CD4-positive, alpha-beta T cell (primary cell): ENCODE data around the gene NR2F1. TPM values are rescaled to one million over a fixed set of nuclear protein-coding genes. Genes with fewer than 3 reads are reported as not detected.

Experiments used
- ATAC-seq: fragments of 200-7000 bp; cut with Tn5 transposase; one replicate; pipeline ENCODE4 v1.10.0; 2022; ENCODE audit warnings: mild to moderate bottlenecking; ENCODE audit not compliant: poor library complexity
- CTCF ChIA-PET: fragments of 350-600 bp; sonication (Branson Sonifier 250); formaldehyde crosslinking; loops from one replicate; lab custom pipeline; 2021; ENCODE audit warnings: antibody characterized with exemption, inconsistent platforms; lab: Charles Lee
- POLR2A ChIA-PET: fragments of 350-600 bp; sonication (Branson Sonifier 250); formaldehyde crosslinking; loops from one replicate; lab custom pipeline; 2021; ENCODE audit warnings: antibody characterized with exemption, inconsistent platforms; lab: Charles Lee
- DNase-seq, 14 experiments: peaks; one replicate each; pipeline ENCODE4 v3.0.0-alpha.2; 2013 to 2020; ENCODE audit warnings: mixed read lengths in 2 of 14
- H3K27ac ChIP-seq, 2 donors: one replicate each; pipeline versions ENCODE4 v1.5.1 to v1.7.0; 2013; ENCODE audit warnings: low read length in 2 of 2, low read depth in 1 of 2, mild to moderate bottlenecking in 1 of 2
- H3K27me3 ChIP-seq, 2 experiments: 1 replicate in 1 of 2; 2 replicates in 1 of 2; pipeline versions ENCODE4 v1.6.1 to v1.7.0; 2013; ENCODE audit warnings: low read length in 2 of 2, control low read depth in 1 of 2, mild to moderate bottlenecking in 1 of 2, moderate library complexity in 1 of 2; ENCODE audit not compliant: insufficient read depth in 2 of 2, control insufficient read depth in 1 of 2
- H3K36me3 ChIP-seq: one replicate; pipeline ENCODE4 v1.6.1; 2013; ENCODE audit warnings: low read length, control low read depth; ENCODE audit not compliant: insufficient read depth
- H3K4me1 ChIP-seq: one replicate; pipeline ENCODE4 v1.6.1; 2013; ENCODE audit warnings: low read length, control low read depth; ENCODE audit not compliant: insufficient read depth
- H3K4me3 ChIP-seq: one replicate; pipeline ENCODE4 v1.5.1; 2013; ENCODE audit warnings: mild to moderate bottlenecking, low read length, moderate library complexity
- H3K9me3 ChIP-seq, 2 experiments: 1 replicate in 1 of 2; 2 replicates in 1 of 2; pipeline versions ENCODE4 v1.6.1 to v1.7.0; 2013; ENCODE audit warnings: low read length in 2 of 2, mild to moderate bottlenecking in 2 of 2, control low read depth in 1 of 2, moderate library complexity in 1 of 2; ENCODE audit not compliant: control insufficient read depth in 1 of 2, insufficient read depth in 1 of 2
- H3K27ac Mint-ChIP-seq: one replicate; pipeline ENCODE4 v1.8.0; 2020; ENCODE audit warnings: mixed read lengths
- H3K27me3 Mint-ChIP-seq: one replicate; pipeline ENCODE4 v1.8.0; 2021; ENCODE audit warnings: mixed read lengths
- H3K36me3 Mint-ChIP-seq: one replicate; pipeline ENCODE4 v1.8.0; 2021; ENCODE audit warnings: low read depth, mixed read lengths
- H3K4me1 Mint-ChIP-seq: one replicate; pipeline ENCODE4 v1.8.0; 2021; ENCODE audit warnings: low read depth, mixed read lengths
- H3K4me3 Mint-ChIP-seq: one replicate; pipeline ENCODE4 v1.8.0; 2020; ENCODE audit warnings: mild to moderate bottlenecking, mixed read lengths
- H3K9me3 Mint-ChIP-seq: one replicate; pipeline ENCODE4 v1.8.0; 2020; ENCODE audit warnings: mixed read lengths
- intact Hi-C, 2 experiments: fragments of 100-400 bp; cut with DNase I in 1 of 2; cut with micrococcal nuclease in 1 of 2; formaldehyde crosslinking; loops; one replicate each; pipeline versions ENCODE4 v1.15.1 to v1.9.0; 2023 to 2025; cut with DNase I, micrococcal nuclease
- total RNA-seq, 174 experiments: library from RNA in 2 of 174; stranded (reverse) in 2 of 174; gene quantifications; one replicate each; pipeline ENCODE4 v1.2.3 and lab custom pipeline; 2021 to 2026
- TF ChIP-seq, protein P1 (sequence below): fragments of 200-600 bp; IDR thresholded peaks from one replicate; pipeline ENCODE4 v1.8.0; 2022; ENCODE audit warnings: antibody characterized with exemption, mild to moderate bottlenecking

Gene NR2F1
- total RNA-seq, 2 experiments from 2014 or later, result not detected

DNA sequence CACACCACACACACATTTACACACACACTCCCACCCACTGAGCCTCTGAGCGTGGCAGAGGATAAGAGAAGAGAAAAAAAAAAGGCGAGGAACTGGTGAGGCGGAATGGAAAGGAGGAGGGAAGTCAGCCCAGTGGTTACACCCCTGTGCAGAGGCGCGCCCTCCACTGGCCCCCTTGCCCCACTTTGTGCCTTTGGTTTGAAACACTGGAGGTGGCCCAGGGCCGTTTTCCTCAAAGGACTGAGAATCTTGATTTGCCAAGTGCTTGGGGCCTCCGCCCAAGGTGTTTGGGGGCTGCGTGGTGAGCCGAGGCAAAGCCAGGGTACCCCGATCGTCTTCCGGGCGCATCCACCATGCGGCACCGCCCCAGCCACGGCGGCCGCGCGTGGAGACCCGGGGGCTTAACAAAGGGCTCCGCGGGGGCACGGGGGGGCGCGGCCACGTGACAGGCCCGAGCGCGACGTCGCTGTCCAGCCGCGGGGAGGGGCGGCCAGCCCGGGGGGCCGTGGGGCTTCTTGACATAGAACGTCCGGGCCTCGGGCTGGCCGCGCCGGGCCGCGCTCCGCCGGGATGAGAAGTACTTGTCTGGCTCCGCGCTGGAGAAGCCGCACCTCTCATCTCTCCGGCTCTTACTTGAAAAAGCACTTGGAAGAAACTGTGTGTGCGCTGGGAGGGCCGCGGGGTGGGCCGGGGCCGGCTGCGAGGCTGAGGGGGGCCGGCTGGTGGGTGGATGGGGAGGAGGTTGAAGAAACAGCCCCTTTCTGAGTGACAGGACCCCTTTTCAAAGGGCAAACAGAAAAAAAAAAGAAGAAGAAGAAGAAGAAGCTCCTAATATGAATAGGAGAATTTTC is 21.0 kb downstream of the NR2F1 start:
- no peak overlapping the region for H3K4me3 Mint-ChIP-seq
- no peaks in the 10 kb centered on the region for H3K9me3 Mint-ChIP-seq
- H3K27ac Mint-ChIP-seq, result no peak overlapping the region
- ChIA-PET CTCF (no interaction called here), POLR2A (no interaction called here)
- peaks cover 17% of the 10 kb centered on the region for H3K4me1 Mint-ChIP-seq
- peaks cover 18% of the 10 kb centered on the region for H3K4me1 ChIP-seq
- H3K27me3 ChIP-seq, result peaks cover 77 to 100% of the 10 kb centered on the region in 2 experiments
- peaks cover 47% of the 10 kb centered on the region for H3K27me3 Mint-ChIP-seq
- H3K9me3 ChIP-seq, result peaks cover 6 to 18% of the 10 kb centered on the region in 2 experiments
- H3K4me3 ChIP-seq, result no peak overlapping the region
- H3K36me3 Mint-ChIP-seq, result no peaks in the 10 kb centered on the region
- H3K27ac ChIP-seq, result no peak overlapping the region
- ATAC-seq, result no peak
- DNase-seq, result no peak
- intact Hi-C loops, result no loop called here
- TF ChIP-seq, protein P1, sequence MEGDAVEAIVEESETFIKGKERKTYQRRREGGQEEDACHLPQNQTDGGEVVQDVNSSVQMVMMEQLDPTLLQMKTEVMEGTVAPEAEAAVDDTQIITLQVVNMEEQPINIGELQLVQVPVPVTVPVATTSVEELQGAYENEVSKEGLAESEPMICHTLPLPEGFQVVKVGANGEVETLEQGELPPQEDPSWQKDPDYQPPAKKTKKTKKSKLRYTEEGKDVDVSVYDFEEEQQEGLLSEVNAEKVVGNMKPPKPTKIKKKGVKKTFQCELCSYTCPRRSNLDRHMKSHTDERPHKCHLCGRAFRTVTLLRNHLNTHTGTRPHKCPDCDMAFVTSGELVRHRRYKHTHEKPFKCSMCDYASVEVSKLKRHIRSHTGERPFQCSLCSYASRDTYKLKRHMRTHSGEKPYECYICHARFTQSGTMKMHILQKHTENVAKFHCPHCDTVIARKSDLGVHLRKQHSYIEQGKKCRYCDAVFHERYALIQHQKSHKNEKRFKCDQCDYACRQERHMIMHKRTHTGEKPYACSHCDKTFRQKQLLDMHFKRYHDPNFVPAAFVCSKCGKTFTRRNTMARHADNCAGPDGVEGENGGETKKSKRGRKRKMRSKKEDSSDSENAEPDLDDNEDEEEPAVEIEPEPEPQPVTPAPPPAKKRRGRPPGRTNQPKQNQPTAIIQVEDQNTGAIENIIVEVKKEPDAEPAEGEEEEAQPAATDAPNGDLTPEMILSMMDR, result no peak
- no peaks in the 10 kb centered on the region for H3K36me3 ChIP-seq

DNA sequence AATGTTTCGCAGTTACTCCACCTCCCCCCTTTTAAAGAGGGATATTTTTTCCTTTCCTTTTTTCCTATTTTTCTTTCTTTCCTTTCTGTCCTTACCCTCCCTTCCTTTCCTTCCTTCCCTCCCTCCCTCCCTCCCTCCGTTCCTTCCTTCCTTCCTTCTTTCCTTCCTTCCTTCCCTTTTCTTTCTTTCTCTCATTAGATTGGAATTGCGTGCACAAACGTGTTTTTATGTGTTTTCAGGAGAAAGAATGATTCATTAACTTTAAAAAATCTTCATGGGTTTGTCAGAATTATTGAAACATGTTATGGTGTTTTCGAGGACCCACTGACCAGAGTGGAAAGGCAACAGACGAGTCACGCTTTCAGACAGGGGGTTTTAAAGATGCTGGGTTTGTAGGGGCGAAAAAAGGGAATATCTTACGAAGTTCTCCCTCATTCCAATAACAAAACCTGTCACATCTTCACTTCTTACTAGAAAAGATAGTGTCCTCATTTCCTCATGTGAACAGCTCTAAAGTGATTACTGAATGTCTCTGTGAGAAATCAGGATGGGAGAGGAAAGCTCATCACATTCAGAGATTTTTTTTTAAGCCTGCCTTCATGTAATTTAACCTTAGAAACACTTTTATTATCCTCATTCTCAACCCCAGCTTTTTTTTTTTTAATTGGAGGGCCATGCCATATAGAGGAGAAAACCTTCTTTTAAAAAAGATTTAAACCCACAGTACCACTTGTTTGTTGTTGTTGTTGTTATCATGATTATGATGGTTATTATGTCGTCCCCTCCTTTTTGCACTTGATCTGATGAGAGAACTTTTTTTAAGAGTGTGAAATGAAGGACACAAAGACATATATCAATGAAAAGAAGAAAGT is 21.9 kb downstream of the NR2F1 start:
- ChIA-PET POLR2A (no interaction called here), CTCF (no interaction called here)
- peaks cover 11 to 18% of the 10 kb centered on the region in 2 experiments for H3K9me3 ChIP-seq
- Mint-ChIP-seq H3K27me3 (peaks cover 56% of the 10 kb centered on the region), H3K4me1 (peaks cover 17% of the 10 kb centered on the region), H3K4me3 (no peak overlapping the region), H3K27ac (no peak overlapping the region), H3K36me3 (no peaks in the 10 kb centered on the region), H3K9me3 (no peaks in the 10 kb centered on the region)
- ATAC-seq (no peak), DNase-seq (no peak)
- intact Hi-C loops, result no loop called here
- TF ChIP-seq, protein P1, result no peak
- no peak overlapping the region for H3K4me3 ChIP-seq
- H3K27me3 ChIP-seq, result peaks cover 72 to 100% of the 10 kb centered on the region in 2 experiments
- peaks cover 18% of the 10 kb centered on the region for H3K4me1 ChIP-seq
- no peaks in the 10 kb centered on the region for H3K36me3 ChIP-seq
- no peak overlapping the region for H3K27ac ChIP-seq

DNA sequence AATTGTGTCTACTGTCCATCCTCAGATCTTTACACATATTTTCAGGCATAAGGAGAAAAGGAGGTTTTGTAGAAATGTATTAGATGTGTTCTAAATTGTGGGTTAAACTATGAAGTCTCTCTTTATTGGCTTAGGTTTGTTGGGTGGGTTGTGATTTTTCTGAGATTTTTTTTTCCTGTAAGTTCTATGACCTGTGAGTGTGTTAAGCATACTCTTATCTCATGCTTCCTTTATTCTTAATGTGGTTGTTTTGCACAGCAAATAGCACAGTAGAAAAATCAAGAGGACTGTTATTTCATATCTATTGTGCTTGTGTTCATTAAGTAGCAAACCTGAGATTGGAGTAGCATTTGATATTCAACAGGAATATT is 23.3 kb downstream of the NR2F1 start:
- no peak overlapping the region for H3K27ac ChIP-seq
- no peak overlapping the region for H3K4me3 ChIP-seq
- intact Hi-C loops, result loop anchor here in 1 of 2 experiments (2.0 kb wide), 1 partner anchor 194 kb away; no protein-coding TSS in a partner anchor
- Mint-ChIP-seq H3K27ac (no peak overlapping the region), H3K4me3 (no peak overlapping the region), H3K4me1 (peaks cover 17% of the 10 kb centered on the region), H3K9me3 (no peaks in the 10 kb centered on the region), H3K27me3 (peaks cover 70% of the 10 kb centered on the region), H3K36me3 (no peaks in the 10 kb centered on the region)
- no peaks in the 10 kb centered on the region for H3K36me3 ChIP-seq
- TF ChIP-seq, protein P1, result no peak
- POLR2A ChIA-PET, result no interaction called here
- no peak for DNase-seq
- H3K9me3 ChIP-seq, result peaks cover 18% of the 10 kb centered on the region in 2 experiments
- H3K4me1 ChIP-seq, result peaks cover 18% of the 10 kb centered on the region
- CTCF ChIA-PET, result no interaction called here
- no peak for ATAC-seq
- H3K27me3 ChIP-seq, result peaks cover 70 to 100% of the 10 kb centered on the region in 2 experiments
